Vagina (tissue), 2 donors: Measurements from ENCODE around the gene LRRC8C. TPM values are rescaled to one million over a fixed set of nuclear protein-coding genes. Genes with fewer than 3 reads are reported as not detected.

ENCODE experiments used
- DNase-seq, 2 donors: peaks; one replicate each; pipeline ENCODE4 v3.0.0-alpha.2; 2017; ENCODE audit errors: extremely low spot score in 2 of 2
- H3K27ac ChIP-seq: fragments of 200-600 bp; sonication (generic); one replicate; pipeline ENCODE4 v1.5.1; 2019
- H3K27me3 ChIP-seq: fragments of 200-600 bp; sonication (generic); one replicate; pipeline ENCODE4 v1.5.1; 2019
- H3K36me3 ChIP-seq, 2 donors: fragments of 200-600 bp; sonication (generic); one replicate each; pipeline ENCODE4 v1.5.1; 2017 to 2019
- H3K4me1 ChIP-seq: fragments of 200-600 bp; sonication (generic); one replicate; pipeline ENCODE4 v1.5.1; 2019
- H3K4me3 ChIP-seq, 2 donors: fragments of 200-600 bp; sonication (generic); 1 replicate in 1 of 2; 2 replicates in 1 of 2; pipeline ENCODE4 v1.5.1; 2016 to 2019
- H3K9me3 ChIP-seq: fragments of 200-600 bp; sonication (generic); one replicate; pipeline ENCODE4 v1.5.1; 2019
- POLR2A ChIP-seq, 2 donors: fragments of 450-650 bp; IDR thresholded peaks; one replicate each; pipeline ENCODE4 v1.6.1; 2017; ENCODE audit warnings: antibody characterized with exemption in 2 of 2, mild to moderate bottlenecking in 2 of 2, moderate library complexity in 2 of 2
- POLR2AphosphoS5 ChIP-seq, 2 donors: sonication (generic); formaldehyde crosslinking; IDR thresholded peaks; one replicate each; pipeline ENCODE4 v1.9.0; 2017; ENCODE audit warnings: antibody characterized with exemption in 2 of 2, mild to moderate bottlenecking in 2 of 2, low read depth in 1 of 2; ENCODE audit not compliant: insufficient read depth in 1 of 2
- intact Hi-C: fragments of 100-400 bp; cut with DNase I; formaldehyde crosslinking; loops from one replicate; pipeline ENCODE4 v1.15.1; 2023
- total RNA-seq: library from RNA; depleted of rRNA; stranded (reverse); fragments of >200 nt; gene quantifications from one replicate; pipeline ENCODE4 v1.2.3, GENCODE V29; 2016
- TF ChIP-seq, protein P1 (sequence below), 3 experiments: fragments of 450-650 bp in 2 of 3; fragments of 200-600 bp in 1 of 3; sonication (generic) in 1 of 3; IDR thresholded peaks; one replicate each; pipeline ENCODE4 v1.5.1; 2017 to 2019; ENCODE audit warnings: antibody characterized with exemption in 3 of 3, mild to moderate bottlenecking in 2 of 3, moderate library complexity in 2 of 3

Gene LRRC8C
- total RNA-seq, 1 donor from 2014 or later, result 5.4 TPM

DNA sequence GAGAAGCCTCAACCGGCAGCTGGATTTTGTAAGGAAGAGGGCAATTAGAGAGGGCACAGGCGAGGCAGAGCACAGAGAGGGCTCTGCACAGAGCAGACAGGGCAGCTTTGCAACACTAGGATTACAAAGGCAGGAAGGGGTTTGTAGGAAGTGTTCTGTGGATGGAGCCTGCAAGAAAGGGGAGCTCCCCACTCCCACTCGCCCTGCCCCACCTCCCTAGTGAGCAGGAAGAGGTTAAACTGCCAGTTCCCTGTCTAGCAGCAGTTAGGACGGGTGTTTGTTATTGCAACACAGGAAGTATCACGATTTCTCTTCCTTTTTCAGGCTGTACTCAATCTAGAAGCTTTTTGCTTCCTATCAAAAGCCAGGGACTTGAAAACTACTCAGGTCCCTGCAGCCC lies 124.6 kb downstream of the LRRC8C start:
- TF ChIP-seq POLR2A (IDR thresholded peaks at IDR 0.05), result no peak
- no peak for TF ChIP-seq POLR2AphosphoS5 (IDR thresholded peaks at IDR 0.05; ENCODE audit: insufficient read depth in 1 of 2, low read depth in 1 of 2)
- TF ChIP-seq, protein P1, sequence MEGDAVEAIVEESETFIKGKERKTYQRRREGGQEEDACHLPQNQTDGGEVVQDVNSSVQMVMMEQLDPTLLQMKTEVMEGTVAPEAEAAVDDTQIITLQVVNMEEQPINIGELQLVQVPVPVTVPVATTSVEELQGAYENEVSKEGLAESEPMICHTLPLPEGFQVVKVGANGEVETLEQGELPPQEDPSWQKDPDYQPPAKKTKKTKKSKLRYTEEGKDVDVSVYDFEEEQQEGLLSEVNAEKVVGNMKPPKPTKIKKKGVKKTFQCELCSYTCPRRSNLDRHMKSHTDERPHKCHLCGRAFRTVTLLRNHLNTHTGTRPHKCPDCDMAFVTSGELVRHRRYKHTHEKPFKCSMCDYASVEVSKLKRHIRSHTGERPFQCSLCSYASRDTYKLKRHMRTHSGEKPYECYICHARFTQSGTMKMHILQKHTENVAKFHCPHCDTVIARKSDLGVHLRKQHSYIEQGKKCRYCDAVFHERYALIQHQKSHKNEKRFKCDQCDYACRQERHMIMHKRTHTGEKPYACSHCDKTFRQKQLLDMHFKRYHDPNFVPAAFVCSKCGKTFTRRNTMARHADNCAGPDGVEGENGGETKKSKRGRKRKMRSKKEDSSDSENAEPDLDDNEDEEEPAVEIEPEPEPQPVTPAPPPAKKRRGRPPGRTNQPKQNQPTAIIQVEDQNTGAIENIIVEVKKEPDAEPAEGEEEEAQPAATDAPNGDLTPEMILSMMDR (IDR thresholded peaks at IDR 0.05), result no peak
- no peak overlapping the region for H3K4me3 ChIP-seq
- H3K27me3 ChIP-seq, result no peaks in the 10 kb centered on the region
- H3K4me1 ChIP-seq, result peaks cover 2% of the 10 kb centered on the region
- no peak for DNase-seq
- no peaks in the 10 kb centered on the region for H3K36me3 ChIP-seq
- no peak overlapping the region for H3K27ac ChIP-seq
- intact Hi-C loops, result loop anchor here (10.0 kb wide), 1 partner anchor 273 kb away; no protein-coding TSS in a partner anchor
- H3K9me3 ChIP-seq, result no peaks in the 10 kb centered on the region

DNA sequence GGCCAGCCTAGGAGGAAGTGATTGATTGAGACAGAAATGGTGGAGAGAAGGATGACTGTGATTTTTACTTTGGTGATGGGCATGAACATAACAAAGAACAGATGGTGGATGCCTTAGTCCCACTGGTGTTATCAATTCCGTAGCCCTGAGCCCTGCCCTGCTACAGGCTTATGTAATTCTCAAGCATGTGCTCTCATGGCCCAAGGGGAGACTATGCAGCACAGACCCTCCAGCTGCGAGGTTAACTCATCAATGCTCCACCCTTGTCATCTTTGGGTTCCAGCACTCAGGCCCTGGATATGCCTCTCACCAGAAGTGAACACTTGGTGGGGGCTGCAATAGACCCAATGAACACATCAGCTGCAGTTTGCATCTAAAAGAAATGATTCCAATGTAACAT lies 125.2 kb downstream of the LRRC8C start:
- peaks cover 5% of the 10 kb centered on the region for H3K4me1 ChIP-seq
- H3K36me3 ChIP-seq, result no peaks in the 10 kb centered on the region
- H3K9me3 ChIP-seq, result no peaks in the 10 kb centered on the region
- intact Hi-C loops, result loop anchor here (10.0 kb wide), 1 partner anchor 273 kb away; no protein-coding TSS in a partner anchor
- H3K27ac ChIP-seq, result no peak overlapping the region
- no peak for DNase-seq
- H3K4me3 ChIP-seq, result no peak overlapping the region
- H3K27me3 ChIP-seq, result no peaks in the 10 kb centered on the region
- TF ChIP-seq, protein P1 (IDR thresholded peaks at IDR 0.05), result no peak
- TF ChIP-seq POLR2A (IDR thresholded peaks at IDR 0.05) (no peak), POLR2AphosphoS5 (IDR thresholded peaks at IDR 0.05; ENCODE audit: insufficient read depth in 1 of 2, low read depth in 1 of 2) (no peak)

DNA sequence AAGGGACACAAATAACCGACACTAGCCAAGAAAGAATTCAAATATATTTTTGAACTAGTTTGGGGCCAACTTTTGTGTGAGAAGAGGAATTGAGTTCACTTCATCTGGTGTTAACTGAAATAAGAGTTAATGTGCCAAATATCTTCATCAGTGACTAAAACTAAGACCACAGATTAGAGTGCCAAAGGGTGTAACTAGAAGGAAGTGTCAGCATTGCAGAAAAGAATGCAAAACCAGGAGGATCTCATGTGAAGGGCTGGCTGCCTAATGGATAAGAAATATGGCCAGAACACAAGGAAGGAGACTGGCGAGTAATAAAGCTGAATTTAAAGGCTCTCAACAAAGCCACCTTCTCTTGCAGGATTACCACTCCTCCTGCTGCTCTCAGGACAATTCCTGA lies 126.1 kb downstream of the LRRC8C start:
- TF ChIP-seq POLR2AphosphoS5 (IDR thresholded peaks at IDR 0.05; ENCODE audit: insufficient read depth in 1 of 2, low read depth in 1 of 2) (no peak), POLR2A (IDR thresholded peaks at IDR 0.05) (no peak)
- TF ChIP-seq, protein P1 (IDR thresholded peaks at IDR 0.05), result no peak
- peaks cover 5% of the 10 kb centered on the region for H3K4me1 ChIP-seq
- DNase-seq, result no peak
- H3K36me3 ChIP-seq, result no peaks in the 10 kb centered on the region
- H3K27ac ChIP-seq, result no peak overlapping the region
- intact Hi-C loops, result loop anchor here (10.0 kb wide), 1 partner anchor 274 kb away; no protein-coding TSS in a partner anchor
- H3K27me3 ChIP-seq, result no peaks in the 10 kb centered on the region
- no peaks in the 10 kb centered on the region for H3K9me3 ChIP-seq
- H3K4me3 ChIP-seq, result no peak overlapping the region

DNA sequence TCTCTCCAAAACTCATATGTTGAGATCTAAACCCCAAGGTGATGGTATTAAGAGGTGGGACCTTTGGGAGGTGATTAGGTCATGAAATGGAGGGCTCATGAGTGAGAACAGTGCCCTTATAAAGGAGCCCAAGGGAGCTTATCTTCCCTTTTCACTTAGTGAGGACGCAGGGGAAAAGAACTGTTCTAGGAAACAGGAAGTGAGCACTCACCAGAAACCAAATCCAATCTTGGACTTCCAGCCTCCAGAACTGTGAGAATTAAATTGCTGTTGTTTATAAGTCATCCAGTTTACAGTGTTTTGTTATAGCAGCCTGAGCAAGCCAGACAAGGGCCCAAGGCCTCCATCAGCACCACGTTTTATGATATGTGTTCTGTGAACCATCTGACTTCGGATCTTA lies 127.6 kb downstream of the LRRC8C start:
- H3K4me3 ChIP-seq, result no peak overlapping the region
- no peaks in the 10 kb centered on the region for H3K36me3 ChIP-seq
- no peak overlapping the region for H3K27ac ChIP-seq
- H3K27me3 ChIP-seq, result no peaks in the 10 kb centered on the region
- no peak for DNase-seq
- TF ChIP-seq POLR2AphosphoS5 (IDR thresholded peaks at IDR 0.05; ENCODE audit: insufficient read depth in 1 of 2, low read depth in 1 of 2) (no peak), POLR2A (IDR thresholded peaks at IDR 0.05) (no peak)
- TF ChIP-seq, protein P1 (IDR thresholded peaks at IDR 0.05), result no peak
- intact Hi-C loops, result loop anchor here (5.0 kb wide), 1 partner anchor 128 kb away; the partner anchor contains the start of gene LRRC8C
- no peaks in the 10 kb centered on the region for H3K9me3 ChIP-seq
- peaks cover 5% of the 10 kb centered on the region for H3K4me1 ChIP-seq

DNA sequence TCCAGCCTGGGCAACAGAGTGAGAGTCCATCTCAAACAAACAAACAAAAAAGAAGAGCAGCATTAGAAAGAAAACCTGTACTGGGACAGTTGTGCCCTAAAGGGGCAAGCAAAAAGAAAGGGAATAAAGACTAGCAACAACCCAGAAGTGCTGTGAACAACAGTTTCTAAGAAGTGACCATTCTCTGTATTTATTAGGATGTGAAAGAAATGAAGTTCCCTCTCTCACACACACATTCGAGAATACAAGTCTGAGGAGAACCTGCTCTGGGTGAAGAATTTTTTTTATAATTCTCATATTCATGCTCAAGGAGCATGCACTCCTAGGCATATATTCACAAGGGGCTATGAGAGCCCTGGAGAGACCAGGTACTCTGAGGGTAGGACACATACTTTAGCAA lies 128.4 kb downstream of the LRRC8C start:
- TF ChIP-seq POLR2A (IDR thresholded peaks at IDR 0.05) (no peak), POLR2AphosphoS5 (IDR thresholded peaks at IDR 0.05; ENCODE audit: insufficient read depth in 1 of 2, low read depth in 1 of 2) (no peak)
- TF ChIP-seq, protein P1 (IDR thresholded peaks at IDR 0.05), result no peak
- Histone ChIP-seq H3K36me3 (no peaks in the 10 kb centered on the region), H3K27ac (no peak overlapping the region), H3K4me1 (peaks cover 5% of the 10 kb centered on the region), H3K4me3 (no peak overlapping the region), H3K27me3 (no peaks in the 10 kb centered on the region), H3K9me3 (no peaks in the 10 kb centered on the region)
- DNase-seq, result no peak
- intact Hi-C loops, result loop anchor here (5.0 kb wide), 1 partner anchor 129 kb away; the partner anchor contains the start of gene LRRC8C
